Spinal cord (tissue), 10 donors: ENCODE results near the gene GID8. TPM values are rescaled to one million over a fixed set of nuclear protein-coding genes. Genes with fewer than 3 reads are reported as not detected.

ENCODE experiments used
- DNase-seq, 6 donors: peaks; one replicate each; pipeline versions ENCODE4 v3.0.0 to v3.0.0-alpha.2; 2013 to 2015; ENCODE audit warnings: low spot score in 6 of 6, low read depth in 4 of 6
- H3K27ac ChIP-seq: one replicate; pipeline ENCODE4 v1.5.1; 2013; ENCODE audit warnings: low read depth, low read length, control low read depth
- H3K27me3 ChIP-seq: one replicate; pipeline ENCODE4 v1.6.1; 2013; ENCODE audit warnings: low read length; ENCODE audit not compliant: control insufficient read depth, insufficient read depth
- H3K36me3 ChIP-seq: one replicate; pipeline ENCODE4 v1.6.1; 2013; ENCODE audit warnings: low read length; ENCODE audit not compliant: control insufficient read depth, insufficient read depth
- H3K4me1 ChIP-seq: one replicate; pipeline ENCODE4 v1.6.1; 2013; ENCODE audit warnings: low read length; ENCODE audit not compliant: control insufficient read depth, insufficient read depth
- H3K4me3 ChIP-seq: one replicate; pipeline ENCODE4 v1.5.1; 2013; ENCODE audit warnings: low read depth, low read length, control low read depth
- H3K9me3 ChIP-seq: one replicate; pipeline ENCODE4 v1.6.1; 2013; ENCODE audit warnings: low read length; ENCODE audit not compliant: control insufficient read depth, insufficient read depth
- WGBS: methylation state at CpG from one replicate; pipeline ENCODE4 v1.1.5; 2013; ENCODE audit warnings: missing lambda C conversion rate; ENCODE audit not compliant: insufficient coverage; 5-methylcytosine and 5-hydroxymethylcytosine counted together
- polyA plus RNA-seq, 2 donors: library from polyadenylated mRNA; unstranded; fragments of 120-200 nt; gene quantifications; one replicate each; pipeline ENCODE4 v1.2.1, GENCODE V29; 2013; ENCODE audit not compliant: insufficient read length in 2 of 2
- total RNA-seq, 2 donors: library from RNA; depleted of rRNA in 1 of 2; stranded (reverse); fragments of 120-200 nt in 1 of 2; fragments of >200 nt in 1 of 2; gene quantifications; one replicate each; pipeline versions ENCODE4 v1.2.3 to v1.2.4, GENCODE V29; 2013 to 2014
- donor health status: healthy.

GID8 gene
- total and polyA plus RNA-seq, 4 donors, result 32.7 to 46.0 (median 39.1) TPM

GRCh38 chr20:62953839-62954703 lies 16.1 kb downstream of the GID8 start:
- peaks cover 34% of the 10 kb centered on the region for H3K36me3 ChIP-seq
- H3K9me3 ChIP-seq, result no peaks in the 10 kb centered on the region
- 15% methylated on average over 32 of the region's 32 CpGs for WGBS
- no peaks in the 10 kb centered on the region for H3K27me3 ChIP-seq
- H3K4me1 ChIP-seq, result peaks cover 25% of the 10 kb centered on the region
- H3K4me3 ChIP-seq, result no peak overlapping the region
- DNase-seq, result peak in 3 of 6 donors; percentile 17 to 70 (median 38)
- H3K27ac ChIP-seq, result peak overlapping the region; percentile 75

- 78% methylated on average over 18 of the region's 23 CpGs for WGBS
- no peak for DNase-seq
- Histone ChIP-seq H3K36me3 (peaks cover 24% of the 10 kb centered on the region), H3K27ac (no peak overlapping the region), H3K4me3 (no peak overlapping the region), H3K27me3 (no peaks in the 10 kb centered on the region), H3K9me3 (no peaks in the 10 kb centered on the region), H3K4me1 (peaks cover 28% of the 10 kb centered on the region)
Measured at GRCh38 chr20:62955519-62956386, 17.8 kb downstream of the GID8 start.

DNA sequence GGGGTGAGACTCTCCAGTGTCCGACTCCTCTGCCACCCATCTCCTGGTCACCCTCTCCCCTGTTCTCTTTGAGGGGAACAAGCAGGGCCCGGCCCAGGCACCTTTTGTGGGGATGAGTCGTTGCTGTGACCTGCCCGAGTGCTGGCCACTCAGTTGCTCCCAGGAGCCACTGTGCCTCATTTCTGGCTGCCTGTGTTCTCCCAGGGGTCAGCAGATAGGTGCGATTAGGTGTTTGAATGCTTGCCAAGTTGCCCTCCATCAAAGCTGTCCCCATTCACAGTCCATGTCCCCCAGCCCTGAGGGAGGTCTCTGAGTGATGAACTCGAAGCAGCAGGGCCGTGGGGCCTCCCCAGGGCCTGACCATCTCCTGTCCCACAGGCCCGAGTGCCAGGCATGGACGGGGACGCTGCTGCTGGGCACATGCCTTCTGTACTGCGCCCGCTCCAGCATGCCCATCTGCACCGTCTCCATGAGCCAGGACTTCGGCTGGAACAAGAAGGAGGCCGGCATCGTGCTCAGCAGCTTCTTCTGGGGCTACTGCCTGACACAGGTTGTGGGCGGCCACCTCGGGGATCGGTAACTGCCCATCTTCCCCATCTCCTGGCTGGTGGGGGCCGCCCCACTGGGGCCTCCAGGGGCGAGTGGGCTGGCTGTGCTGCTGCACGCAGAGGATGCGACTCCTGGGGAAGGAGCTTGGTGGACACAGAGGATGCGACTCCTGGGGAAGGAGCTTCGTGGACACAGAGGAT lies 18.6 kb downstream of the GID8 start:
- H3K36me3 ChIP-seq, result peaks cover 16% of the 10 kb centered on the region
- DNase-seq, result no peak
- H3K27ac ChIP-seq, result no peak overlapping the region
- H3K27me3 ChIP-seq, result no peaks in the 10 kb centered on the region
- no peak overlapping the region for H3K4me3 ChIP-seq
- H3K4me1 ChIP-seq, result peaks cover 32% of the 10 kb centered on the region
- WGBS, result 91% methylated on average over 23 of the region's 25 CpGs
- H3K9me3 ChIP-seq, result no peaks in the 10 kb centered on the region

DNA sequence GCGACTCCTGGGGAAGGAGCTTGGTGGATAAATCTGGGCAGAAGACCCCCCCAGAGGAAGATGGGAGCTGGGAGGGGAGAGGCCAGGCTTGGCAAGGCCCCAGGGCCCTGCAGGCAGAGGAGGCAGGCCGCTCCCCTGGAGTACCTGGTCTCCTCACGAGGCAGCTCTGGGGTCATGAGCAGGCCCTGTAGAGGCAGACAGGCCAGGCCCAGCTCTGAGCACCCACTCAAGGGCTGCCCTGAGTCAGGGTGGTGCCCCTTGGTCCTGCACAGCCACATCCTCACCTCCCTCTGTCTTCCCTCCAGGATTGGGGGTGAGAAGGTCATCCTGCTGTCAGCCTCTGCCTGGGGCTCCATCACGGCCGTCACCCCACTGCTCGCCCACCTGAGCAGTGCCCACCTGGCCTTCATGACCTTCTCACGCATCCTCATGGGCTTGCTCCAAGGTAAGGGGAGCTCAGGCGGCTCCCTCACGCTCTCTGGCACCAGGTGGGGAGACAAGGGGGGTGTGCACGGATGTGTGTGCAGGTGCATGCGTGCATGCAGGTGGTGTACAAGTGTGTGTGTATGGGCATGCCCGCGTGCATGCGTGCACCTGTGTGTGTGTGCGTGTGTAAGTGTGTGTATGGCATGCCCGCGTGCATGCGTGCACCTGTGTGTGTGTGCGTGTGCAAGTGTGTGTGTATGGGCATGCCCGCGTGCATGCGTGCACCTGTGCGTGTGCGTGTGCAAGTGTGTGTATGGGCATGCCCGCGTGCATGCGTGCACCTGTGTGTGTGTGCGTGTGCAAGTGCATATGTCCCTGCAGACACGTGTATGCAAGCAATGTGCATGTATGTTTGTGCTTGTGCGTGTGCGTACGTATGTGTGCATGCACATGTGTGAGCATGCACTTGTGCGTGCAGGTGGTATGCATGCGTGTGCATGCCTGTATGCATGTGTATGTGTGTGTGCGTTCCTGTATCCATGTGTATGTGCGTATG lies 19.5 kb downstream of the GID8 start:
- no peaks in the 10 kb centered on the region for H3K9me3 ChIP-seq
- DNase-seq, result no peak
- H3K4me3 ChIP-seq, result no peak overlapping the region
- WGBS, result 94% methylated on average over 35 of the region's 36 CpGs
- peaks cover 34% of the 10 kb centered on the region for H3K4me1 ChIP-seq
- no peak overlapping the region for H3K27ac ChIP-seq
- H3K36me3 ChIP-seq, result peaks cover 11% of the 10 kb centered on the region
- H3K27me3 ChIP-seq, result no peaks in the 10 kb centered on the region

DNA sequence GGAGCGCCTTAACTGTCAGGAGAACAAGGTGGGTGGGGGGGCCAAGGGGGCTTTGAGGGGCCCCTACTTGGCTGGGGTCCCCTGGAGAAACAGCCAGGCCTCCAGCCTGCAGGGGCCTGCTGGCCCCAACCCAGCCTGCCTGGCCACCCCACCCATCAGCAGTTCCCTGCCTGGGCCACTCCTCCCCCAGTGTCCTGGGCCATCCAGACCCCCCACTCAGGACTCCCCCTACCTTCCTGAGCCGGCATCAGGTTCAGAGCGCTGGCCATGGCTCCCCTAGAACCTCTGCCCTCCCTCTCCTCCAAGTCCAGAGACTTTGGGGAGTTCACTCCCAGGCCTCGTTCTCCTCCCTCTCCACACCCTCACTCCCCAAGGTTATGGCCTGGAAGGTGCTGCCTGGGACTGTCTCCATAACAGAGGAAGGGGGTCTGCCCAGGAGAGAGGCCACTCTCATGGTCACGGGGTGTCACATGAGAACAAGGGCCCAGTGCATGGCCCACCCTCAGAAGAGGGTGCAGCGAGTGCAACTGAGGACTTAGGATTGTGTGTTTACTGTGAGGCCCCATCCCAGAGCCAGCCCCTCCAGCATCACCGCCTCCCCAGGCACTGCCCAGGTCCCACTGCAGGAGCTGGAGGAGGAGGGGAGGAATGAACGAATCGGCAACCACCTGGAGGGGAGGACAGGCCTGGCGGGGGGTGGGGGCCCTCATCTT lies 20.6 kb downstream of the GID8 start:
- Histone ChIP-seq H3K27me3 (no peaks in the 10 kb centered on the region), H3K27ac (no peak overlapping the region), H3K9me3 (no peaks in the 10 kb centered on the region), H3K4me3 (no peak overlapping the region), H3K36me3 (peaks cover 8% of the 10 kb centered on the region), H3K4me1 (peaks cover 23% of the 10 kb centered on the region)
- DNase-seq, result no peak
- 61% methylated on average over 6 of the region's 10 CpGs for WGBS

- Histone ChIP-seq H3K4me3 (no peak overlapping the region), H3K9me3 (no peaks in the 10 kb centered on the region), H3K4me1 (peaks cover 15% of the 10 kb centered on the region), H3K27me3 (no peaks in the 10 kb centered on the region), H3K27ac (no peak overlapping the region), H3K36me3 (peaks cover 8% of the 10 kb centered on the region)
- 63% methylated on average over 43 of the region's 43 CpGs for WGBS
- no peak for DNase-seq
Measured at GRCh38 chr20:62959101-62959971, 21.4 kb downstream of the GID8 start.

- 95% methylated on average over 20 of the region's 20 CpGs for WGBS
- Histone ChIP-seq H3K9me3 (no peaks in the 10 kb centered on the region), H3K36me3 (peaks cover 8% of the 10 kb centered on the region), H3K4me3 (no peak overlapping the region), H3K27me3 (no peaks in the 10 kb centered on the region), H3K27ac (no peak overlapping the region), H3K4me1 (peaks cover 11% of the 10 kb centered on the region)
- no peak for DNase-seq
Measured at GRCh38 chr20:62959998-62960436, 22.1 kb downstream of the GID8 start.
